ENCODE results near the gene HNF1A.

The HNF1A gene

DNA sequence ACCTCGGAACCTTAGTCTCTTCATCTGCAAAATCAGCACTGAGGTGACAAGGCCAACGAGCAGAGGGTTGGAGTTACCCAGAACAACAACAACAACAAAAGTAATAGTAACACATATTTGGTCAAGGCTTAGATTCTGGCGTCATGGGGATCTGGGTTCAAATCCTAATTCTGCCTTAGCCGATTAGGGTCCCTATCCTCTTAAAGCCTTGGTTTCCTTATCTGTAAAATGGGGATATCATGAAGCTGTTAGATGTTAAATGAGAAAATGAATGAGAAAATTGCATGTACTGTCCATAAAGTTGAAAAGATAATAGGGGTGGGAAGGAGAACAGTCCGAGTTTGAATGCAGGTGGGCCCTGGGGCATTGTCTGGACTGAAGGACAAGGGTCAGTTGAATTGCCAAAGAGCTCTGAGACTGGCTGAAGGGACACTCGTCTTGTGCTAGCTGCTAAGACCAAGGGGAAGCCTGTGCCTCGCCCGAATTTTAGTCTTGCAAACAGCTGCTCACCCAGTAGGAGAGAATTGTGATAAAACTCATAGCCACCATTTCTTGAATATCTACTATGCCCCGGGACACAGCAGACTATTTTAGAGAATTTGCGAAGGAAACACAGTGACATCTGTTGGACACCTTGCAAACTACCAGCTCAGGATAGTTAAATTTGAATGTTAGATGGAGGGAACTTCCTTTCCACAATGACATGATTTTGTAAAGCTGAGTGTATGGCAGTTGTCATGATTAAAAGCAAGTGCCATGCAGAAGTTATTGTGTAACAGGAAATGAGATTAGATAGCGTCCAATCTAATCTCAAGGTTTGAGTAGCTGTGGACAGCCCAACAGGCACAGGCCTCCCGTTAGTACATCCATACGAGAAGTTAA, 6.8 kb upstream of the HNF1A start:
- TF ChIP-seq, protein P1, sequence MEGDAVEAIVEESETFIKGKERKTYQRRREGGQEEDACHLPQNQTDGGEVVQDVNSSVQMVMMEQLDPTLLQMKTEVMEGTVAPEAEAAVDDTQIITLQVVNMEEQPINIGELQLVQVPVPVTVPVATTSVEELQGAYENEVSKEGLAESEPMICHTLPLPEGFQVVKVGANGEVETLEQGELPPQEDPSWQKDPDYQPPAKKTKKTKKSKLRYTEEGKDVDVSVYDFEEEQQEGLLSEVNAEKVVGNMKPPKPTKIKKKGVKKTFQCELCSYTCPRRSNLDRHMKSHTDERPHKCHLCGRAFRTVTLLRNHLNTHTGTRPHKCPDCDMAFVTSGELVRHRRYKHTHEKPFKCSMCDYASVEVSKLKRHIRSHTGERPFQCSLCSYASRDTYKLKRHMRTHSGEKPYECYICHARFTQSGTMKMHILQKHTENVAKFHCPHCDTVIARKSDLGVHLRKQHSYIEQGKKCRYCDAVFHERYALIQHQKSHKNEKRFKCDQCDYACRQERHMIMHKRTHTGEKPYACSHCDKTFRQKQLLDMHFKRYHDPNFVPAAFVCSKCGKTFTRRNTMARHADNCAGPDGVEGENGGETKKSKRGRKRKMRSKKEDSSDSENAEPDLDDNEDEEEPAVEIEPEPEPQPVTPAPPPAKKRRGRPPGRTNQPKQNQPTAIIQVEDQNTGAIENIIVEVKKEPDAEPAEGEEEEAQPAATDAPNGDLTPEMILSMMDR (IDR thresholded peaks at IDR 0.05; ENCODE audit: extremely low read depth, missing control alignments): peak; percentile 59
- peak; percentile 82 for DNase-seq (ENCODE audit: low spot score)

DNA sequence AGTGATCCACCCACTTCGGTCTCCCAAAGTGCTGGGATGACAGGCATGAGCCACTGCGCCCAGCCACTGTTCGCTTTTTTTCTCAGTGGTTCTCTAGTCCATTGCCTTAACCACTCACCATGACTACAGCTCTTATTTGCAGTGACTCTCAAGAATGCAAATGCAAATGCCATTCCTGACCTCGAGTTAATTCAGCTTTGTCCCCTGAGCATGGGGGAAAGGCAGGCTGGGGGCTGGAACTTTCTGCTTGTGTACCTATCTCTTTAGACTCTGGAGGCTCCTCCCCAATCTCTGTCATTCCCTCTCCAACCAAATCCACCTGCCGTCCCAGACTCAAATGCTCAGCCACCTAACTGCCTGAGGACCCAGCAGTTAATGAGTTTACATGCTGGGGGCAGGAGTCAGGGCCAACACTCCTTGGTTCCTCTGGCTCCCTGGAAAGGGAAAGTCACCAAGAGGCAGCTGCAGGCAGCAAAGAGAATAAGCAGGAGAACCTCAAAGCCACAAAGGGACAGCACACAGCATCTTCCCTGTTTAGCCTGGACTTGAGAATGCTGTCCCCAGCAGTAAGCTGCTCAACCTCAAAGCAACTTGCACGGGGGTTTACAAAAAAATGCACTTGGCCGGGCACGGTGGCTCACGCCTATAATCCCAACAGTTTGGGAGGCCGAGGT, 5.3 kb upstream of the HNF1A start:
- TF ChIP-seq, protein P1 (IDR thresholded peaks at IDR 0.05; ENCODE audit: extremely low read depth, missing control alignments): no peak
- DNase-seq (ENCODE audit: low spot score): no peak

DNA sequence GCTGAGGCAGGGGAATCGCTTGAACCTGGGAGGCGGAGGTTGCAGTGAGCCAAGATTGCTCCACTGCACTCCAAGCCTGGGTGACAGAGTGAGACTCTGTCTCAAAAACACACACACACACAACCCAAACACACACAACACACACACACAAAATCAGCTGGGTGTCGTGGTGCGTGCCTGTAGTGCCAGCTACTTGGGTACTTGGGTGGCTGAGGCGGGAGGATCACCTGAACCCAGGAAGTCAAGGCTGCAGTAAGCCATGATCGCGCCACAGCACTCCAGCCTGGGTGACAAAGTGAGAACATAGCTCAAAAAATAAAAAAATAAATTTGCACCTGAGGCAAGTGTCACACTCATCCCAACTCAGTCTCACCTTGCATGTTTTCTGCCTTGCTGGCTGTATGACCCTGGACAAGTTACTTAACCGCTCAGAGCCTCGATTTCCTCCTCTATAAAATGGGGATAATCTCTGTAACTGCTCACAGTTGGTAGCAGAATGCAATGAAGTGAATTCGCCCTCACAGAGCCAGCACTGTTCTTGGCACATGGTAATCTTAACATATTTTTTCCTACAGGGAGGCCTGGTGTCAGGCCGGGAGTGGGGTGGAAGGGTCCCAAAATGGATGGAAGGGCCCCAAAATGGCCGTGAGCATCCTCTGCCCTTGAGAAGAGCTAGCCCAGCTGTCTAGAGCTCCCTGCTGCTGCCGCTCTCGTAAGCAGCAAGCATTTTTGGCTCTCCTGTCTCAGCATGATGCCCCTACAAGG, 630 bp upstream of the HNF1A start:
- no peak for DNase-seq (ENCODE audit: low spot score)
- TF ChIP-seq, protein P1 (IDR thresholded peaks at IDR 0.05; ENCODE audit: extremely low read depth, missing control alignments): no peak

DNA sequence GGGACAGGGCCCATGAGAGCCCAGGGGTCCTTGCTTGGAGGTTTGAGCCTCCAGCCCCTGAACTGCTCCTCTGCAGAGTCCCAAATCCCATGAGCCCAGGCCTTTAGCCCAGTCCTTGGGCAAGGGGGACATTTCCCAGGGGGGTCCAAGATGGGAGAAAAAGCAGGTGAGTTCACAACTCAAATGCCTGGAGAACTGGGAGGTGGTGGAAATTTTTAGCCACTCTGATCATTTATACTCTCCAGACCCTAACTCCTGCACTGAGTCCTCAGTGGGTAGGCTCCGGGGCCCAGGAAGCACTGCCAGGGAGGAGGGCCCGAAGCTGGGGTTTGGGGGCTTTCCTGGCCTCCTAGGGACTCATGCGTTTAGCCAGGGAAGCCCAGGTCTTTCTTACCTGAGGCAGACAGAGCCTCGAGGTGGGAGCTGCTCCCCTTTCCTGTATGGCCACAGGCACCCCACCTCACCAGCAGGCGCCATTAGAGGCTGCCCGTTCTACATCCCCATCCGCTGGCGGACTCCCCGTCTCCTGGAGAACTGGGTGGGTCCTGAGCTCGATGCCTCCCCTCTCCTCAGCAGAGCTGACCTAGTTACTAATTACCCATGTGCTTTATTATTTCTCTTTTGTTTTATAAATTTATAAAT, 998 bp downstream of the HNF1A start:
- no peak for DNase-seq (ENCODE audit: low spot score)
- TF ChIP-seq, protein P1 (IDR thresholded peaks at IDR 0.05; ENCODE audit: extremely low read depth, missing control alignments): no peak

DNA sequence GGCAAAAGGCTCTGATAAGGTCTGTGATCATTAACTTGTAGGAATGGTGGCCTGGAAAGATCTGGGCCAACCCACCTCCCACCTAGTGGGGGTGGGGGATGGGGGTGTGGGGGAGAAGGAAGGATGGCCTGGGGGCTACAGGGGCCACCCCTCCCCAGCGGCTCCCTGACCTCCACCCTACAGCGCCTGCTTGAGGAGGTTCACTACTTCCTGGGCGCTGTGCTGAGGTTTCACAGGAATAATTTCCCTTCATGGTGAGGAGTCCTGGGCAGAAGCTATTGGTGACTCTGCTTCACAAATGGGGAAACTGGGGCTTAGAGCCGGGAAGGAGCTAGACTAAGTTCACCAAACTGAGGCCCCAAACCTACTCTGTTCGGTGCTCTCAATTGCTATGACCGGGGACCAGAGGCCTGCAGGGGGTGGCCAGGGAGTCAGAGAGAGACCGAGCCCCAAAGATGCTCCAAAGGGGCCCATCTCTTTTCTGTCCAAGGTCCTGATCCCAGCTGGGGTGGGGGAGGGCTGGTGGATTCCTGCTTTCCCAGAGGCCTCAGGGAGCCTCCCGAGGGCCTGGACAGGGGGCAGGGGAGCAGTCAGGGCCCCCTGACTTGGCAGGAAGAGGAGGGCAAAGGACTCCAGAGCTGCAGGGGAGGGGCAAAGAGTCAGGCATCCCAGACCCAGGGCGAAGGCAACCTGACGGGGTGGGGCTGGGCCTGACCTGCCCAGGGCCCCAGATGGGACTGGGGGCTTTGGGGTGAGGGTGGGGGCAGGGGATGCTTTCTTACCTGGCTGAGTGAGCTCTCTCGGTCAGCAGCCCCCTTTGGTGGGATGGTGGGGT, 1.7 kb downstream of the HNF1A start:
- TF ChIP-seq, protein P1 (IDR thresholded peaks at IDR 0.05; ENCODE audit: extremely low read depth, missing control alignments): no peak
- no peak for DNase-seq (ENCODE audit: low spot score)

DNA sequence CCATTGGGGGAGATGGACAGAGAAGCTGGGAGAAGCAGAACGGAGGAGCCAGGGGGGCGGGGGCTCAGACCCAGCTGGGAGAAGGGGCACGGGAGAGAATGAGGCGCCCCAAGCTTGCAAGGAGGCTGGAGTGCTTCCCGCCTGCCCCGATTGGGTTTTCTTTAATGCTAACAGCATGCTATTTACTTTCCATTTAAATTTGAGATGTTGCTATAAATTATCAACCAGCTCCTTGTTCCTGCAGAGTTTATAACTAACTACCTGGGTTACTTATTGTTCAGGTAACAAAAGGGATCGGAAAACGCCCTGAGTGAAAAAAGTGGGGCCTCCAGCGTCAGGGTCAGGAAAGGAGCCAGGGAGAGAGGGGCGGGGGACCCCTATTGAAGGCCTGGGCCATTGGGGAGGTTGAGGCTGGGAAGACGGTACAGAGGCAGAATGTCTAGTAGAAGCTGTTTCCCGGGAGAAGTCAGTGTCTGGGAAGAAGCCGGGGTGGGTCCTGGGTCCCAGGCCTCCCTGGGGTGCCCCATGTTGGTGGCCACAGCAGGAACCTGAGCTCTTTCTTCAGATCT, 2.5 kb downstream of the HNF1A start:
- TF ChIP-seq, protein P1 (IDR thresholded peaks at IDR 0.05; ENCODE audit: extremely low read depth, missing control alignments): no peak

More for the DNA sequence above, 2.5 kb downstream of the HNF1A start:
- DNase-seq (ENCODE audit: low spot score): no peak
